ENCODE measurements around the gene HOPX. TPM values are rescaled to one million over a fixed set of nuclear protein-coding genes. Genes with fewer than 3 reads are reported as not detected.

HOPX gene
- total RNA-seq, 4 donors from 2014 or later: 2.7 to 14.4 (median 7.0) TPM

GRCh38 chr4:56630876-56631666, 50.0 kb downstream of the HOPX start:
- Histone ChIP-seq H3K27me3 (no peaks in the 10 kb centered on the region), H3K27ac (no peak overlapping the region), H3K36me3 (no peaks in the 10 kb centered on the region), H3K4me1 (no peaks in the 10 kb centered on the region), H3K9me3 (peaks cover 0 to 7% (median 0%) of the 10 kb centered on the region in 4 donors), H3K4me3 (no peak overlapping the region)
- no peak for DNase-seq
- TF ChIP-seq POLR2A (IDR thresholded peaks at IDR 0.05): no peak
- TF ChIP-seq CTCF (IDR thresholded peaks at IDR 0.05): no peak

GRCh38 chr4:56628592-56628991, 52.5 kb downstream of the HOPX start:
- H3K27ac ChIP-seq: no peak overlapping the region
- no peaks in the 10 kb centered on the region for H3K27me3 ChIP-seq
- no peaks in the 10 kb centered on the region for H3K36me3 ChIP-seq
- no peak for DNase-seq
- peaks cover 0 to 15% (median 0%) of the 10 kb centered on the region in 4 donors for H3K9me3 ChIP-seq
- no peaks in the 10 kb centered on the region for H3K4me1 ChIP-seq
- H3K4me3 ChIP-seq: no peak overlapping the region
- TF ChIP-seq POLR2A (IDR thresholded peaks at IDR 0.05) (no peak), CTCF (IDR thresholded peaks at IDR 0.05) (no peak)

- Histone ChIP-seq H3K9me3 (peaks cover 0 to 15% (median 0%) of the 10 kb centered on the region in 4 donors), H3K4me1 (no peaks in the 10 kb centered on the region), H3K27ac (peak overlapping the region in 1 of 4 donors; percentile 24), H3K27me3 (no peaks in the 10 kb centered on the region), H3K4me3 (no peak overlapping the region), H3K36me3 (no peaks in the 10 kb centered on the region)
- TF ChIP-seq POLR2A (IDR thresholded peaks at IDR 0.05) (no peak), CTCF (IDR thresholded peaks at IDR 0.05) (no peak)
- no peak for DNase-seq
Measured at GRCh38 chr4:56627985-56628384, 53.1 kb downstream of the HOPX start.

GRCh38 chr4:56627375-56627774, 53.7 kb downstream of the HOPX start:
- TF ChIP-seq POLR2A (IDR thresholded peaks at IDR 0.05): no peak
- no peak for TF ChIP-seq CTCF (IDR thresholded peaks at IDR 0.05)
- H3K27ac ChIP-seq: peak overlapping the region in 1 of 4 donors; percentile 24
- H3K9me3 ChIP-seq: peaks cover 0 to 15% (median 0%) of the 10 kb centered on the region in 4 donors
- no peak for DNase-seq
- no peaks in the 10 kb centered on the region for H3K36me3 ChIP-seq
- H3K27me3 ChIP-seq: no peaks in the 10 kb centered on the region
- H3K4me3 ChIP-seq: no peak overlapping the region
- no peaks in the 10 kb centered on the region for H3K4me1 ChIP-seq

- H3K9me3 ChIP-seq: peaks cover 0 to 15% (median 0%) of the 10 kb centered on the region in 4 donors
- no peak overlapping the region for H3K4me3 ChIP-seq
- H3K36me3 ChIP-seq: no peaks in the 10 kb centered on the region
- peak overlapping the region in 1 of 4 donors; percentile 24 for H3K27ac ChIP-seq
- H3K4me1 ChIP-seq: no peaks in the 10 kb centered on the region
- H3K27me3 ChIP-seq: no peaks in the 10 kb centered on the region
- no peak for DNase-seq
- TF ChIP-seq CTCF (IDR thresholded peaks at IDR 0.05) (peak in 1 of 6 experiments; percentile 4), POLR2A (IDR thresholded peaks at IDR 0.05) (no peak)
Measured at GRCh38 chr4:56626963-56627362, 54.1 kb downstream of the HOPX start.
